Bronchial epithelial cell (primary cell): ENCODE results near the gene HEATR5B. TPM values are rescaled to one million over a fixed set of nuclear protein-coding genes. Genes with fewer than 3 reads are reported as not detected.
A peak's percentile ranks its signal among the peaks of the same experiment; 100 is the strongest.

Experiments used
- DNase-seq: peaks from one replicate; pipeline ENCODE4 v3.0.0-alpha.2; 2010; ENCODE audit warnings: low read depth
- FAIRE-seq: peaks from 2 replicates; lab custom pipeline; 2011; peaks lifted over from hg19 to GRCh38; lab: Jason Lieb, UNC
- H3K27me3 ChIP-seq: 2 replicates; pipeline ENCODE4 v1.5.1; 2011; ENCODE audit warnings: low read length; ENCODE audit not compliant: control insufficient read depth, insufficient read depth
- H3K36me3 ChIP-seq: 2 replicates; pipeline ENCODE4 v1.5.1; 2011; ENCODE audit warnings: low read length; ENCODE audit not compliant: control insufficient read depth, insufficient read depth
- H3K4me3 ChIP-seq: 2 replicates; pipeline ENCODE4 v1.5.1; 2011; ENCODE audit warnings: mild to moderate bottlenecking, low read depth, low read length, control low read depth
- total RNA-seq: library from RNA; depleted of rRNA; stranded (reverse); fragments of >200 nt; gene quantifications from 2 replicates; pipeline ENCODE4 v1.2.1, GENCODE V29; 2014
- TF ChIP-seq, protein P1 (sequence below): IDR thresholded peaks from 2 replicates; pipeline ENCODE4 v1.5.1; 2011; ENCODE audit warnings: mild to moderate bottlenecking, moderate library complexity, low read length, control low read depth, inconsistent platforms; ENCODE audit not compliant: insufficient read depth, severe bottlenecking

Gene HEATR5B
- total RNA-seq, 1 donor from 2014 or later, result 23.4 TPM

DNA sequence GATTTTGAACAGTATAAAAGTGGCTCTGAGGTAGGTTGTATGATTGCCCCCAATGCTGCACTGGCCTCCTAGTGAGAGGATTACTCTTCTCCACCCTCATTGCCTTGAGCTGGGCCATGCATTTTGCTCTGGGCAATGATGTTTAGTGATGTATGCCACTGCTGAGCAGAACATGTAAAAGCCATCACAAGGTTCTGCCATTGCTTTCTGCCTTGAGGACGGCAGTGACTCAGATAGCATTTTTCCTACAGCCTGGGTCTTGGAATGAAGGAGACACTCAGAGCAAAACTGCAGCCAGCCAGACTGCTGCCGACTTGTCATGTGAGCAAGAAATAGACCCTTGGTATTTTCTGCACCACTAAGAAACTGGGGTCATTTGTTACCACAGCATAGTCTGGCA, 27.8 kb upstream of the HEATR5B start:
- peaks cover 1% of the 10 kb centered on the region for H3K36me3 ChIP-seq
- DNase-seq (no peak), FAIRE-seq (no peak)
- TF ChIP-seq, protein P1, sequence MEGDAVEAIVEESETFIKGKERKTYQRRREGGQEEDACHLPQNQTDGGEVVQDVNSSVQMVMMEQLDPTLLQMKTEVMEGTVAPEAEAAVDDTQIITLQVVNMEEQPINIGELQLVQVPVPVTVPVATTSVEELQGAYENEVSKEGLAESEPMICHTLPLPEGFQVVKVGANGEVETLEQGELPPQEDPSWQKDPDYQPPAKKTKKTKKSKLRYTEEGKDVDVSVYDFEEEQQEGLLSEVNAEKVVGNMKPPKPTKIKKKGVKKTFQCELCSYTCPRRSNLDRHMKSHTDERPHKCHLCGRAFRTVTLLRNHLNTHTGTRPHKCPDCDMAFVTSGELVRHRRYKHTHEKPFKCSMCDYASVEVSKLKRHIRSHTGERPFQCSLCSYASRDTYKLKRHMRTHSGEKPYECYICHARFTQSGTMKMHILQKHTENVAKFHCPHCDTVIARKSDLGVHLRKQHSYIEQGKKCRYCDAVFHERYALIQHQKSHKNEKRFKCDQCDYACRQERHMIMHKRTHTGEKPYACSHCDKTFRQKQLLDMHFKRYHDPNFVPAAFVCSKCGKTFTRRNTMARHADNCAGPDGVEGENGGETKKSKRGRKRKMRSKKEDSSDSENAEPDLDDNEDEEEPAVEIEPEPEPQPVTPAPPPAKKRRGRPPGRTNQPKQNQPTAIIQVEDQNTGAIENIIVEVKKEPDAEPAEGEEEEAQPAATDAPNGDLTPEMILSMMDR, result no peak
- H3K4me3 ChIP-seq, result no peak overlapping the region
- H3K27me3 ChIP-seq, result no peaks in the 10 kb centered on the region

DNA sequence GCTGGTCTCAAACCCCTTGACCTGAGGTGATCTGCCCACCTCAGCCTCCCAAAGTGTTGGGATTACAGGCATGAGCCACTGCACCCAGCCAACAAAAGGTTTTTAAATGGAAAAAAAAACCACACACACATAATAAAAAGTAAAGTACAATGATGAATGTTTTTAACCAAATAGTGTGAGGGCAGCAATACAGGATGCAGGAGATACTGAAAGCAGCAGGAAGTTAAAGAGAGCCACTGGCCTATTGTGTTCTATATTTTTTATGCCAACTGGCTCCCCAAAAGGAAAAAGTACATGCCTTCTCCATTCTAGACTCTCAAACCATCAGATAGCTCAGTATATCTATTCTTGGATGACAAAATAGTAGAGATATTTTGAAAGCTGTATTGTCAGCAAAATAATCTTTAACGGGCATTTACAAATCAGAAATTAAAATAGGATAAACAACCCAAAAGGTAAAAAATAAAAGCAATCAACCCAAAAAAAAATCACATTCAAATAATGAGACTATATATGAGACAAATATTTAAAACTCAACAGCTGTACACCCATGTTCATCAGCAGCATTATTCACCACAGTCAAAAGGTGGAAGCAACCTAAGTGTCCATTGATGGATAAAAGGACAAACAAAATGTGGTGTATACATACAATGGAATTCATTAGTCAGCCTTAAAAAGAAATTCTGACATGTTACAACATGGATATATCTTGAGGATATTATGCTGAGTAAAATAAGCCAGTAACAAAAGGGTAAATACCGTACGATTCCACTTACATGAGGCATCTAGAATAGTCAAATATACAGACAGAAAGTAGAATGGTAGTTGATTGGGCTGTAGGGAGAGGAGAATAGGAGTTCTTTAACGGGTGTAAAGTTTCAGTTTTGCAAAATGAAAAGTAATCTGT, 26.4 kb upstream of the HEATR5B start:
- Histone ChIP-seq H3K36me3 (peaks cover 1% of the 10 kb centered on the region), H3K27me3 (no peaks in the 10 kb centered on the region), H3K4me3 (no peak overlapping the region)
- TF ChIP-seq, protein P1, result no peak
- DNase-seq, result peak; percentile 99
- FAIRE-seq, result no peak

DNA sequence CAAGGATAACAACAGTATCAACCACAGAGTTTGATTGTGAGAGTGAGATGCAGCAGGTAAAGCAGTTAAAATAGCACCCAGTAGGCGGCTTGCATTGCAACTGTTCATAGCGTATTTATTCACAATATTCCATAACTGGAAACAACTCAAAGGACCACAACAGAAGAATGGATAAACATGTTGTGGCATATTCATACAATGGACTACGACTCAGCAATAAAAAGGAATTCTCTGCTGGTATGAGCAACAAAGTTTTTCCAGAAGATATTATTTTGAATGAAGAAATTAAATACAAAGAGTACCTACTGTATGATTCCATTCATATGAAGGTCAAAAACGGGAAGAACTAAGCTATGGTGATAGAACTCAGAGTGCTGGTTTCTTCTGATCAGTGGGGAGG, 25.4 kb upstream of the HEATR5B start:
- DNase-seq (peak; percentile 36), FAIRE-seq (no peak)
- TF ChIP-seq, protein P1, result no peak
- no peak overlapping the region for H3K4me3 ChIP-seq
- H3K36me3 ChIP-seq, result peaks cover 1% of the 10 kb centered on the region
- H3K27me3 ChIP-seq, result no peaks in the 10 kb centered on the region

DNA sequence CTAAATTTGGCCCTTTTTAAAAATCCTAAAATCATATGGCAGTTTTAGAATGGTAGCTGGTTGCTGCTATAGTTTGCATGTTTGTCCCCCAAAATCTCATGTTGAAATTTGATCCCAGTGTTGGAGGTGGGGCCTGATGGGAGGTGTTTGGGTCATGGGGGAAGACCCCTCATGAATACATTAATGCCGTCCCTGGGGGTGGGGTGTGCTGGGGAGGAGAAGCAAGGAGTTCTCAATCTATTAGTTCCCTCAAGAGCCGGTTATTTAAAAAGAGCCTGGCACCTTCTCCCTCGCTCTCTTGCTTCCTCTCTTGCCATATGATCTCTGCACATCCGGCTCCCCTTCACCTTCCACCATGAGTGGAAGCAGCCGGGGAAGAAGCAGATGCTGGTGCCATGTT, 21.0 kb upstream of the HEATR5B start:
- Histone ChIP-seq H3K4me3 (no peak overlapping the region), H3K36me3 (peaks cover 1% of the 10 kb centered on the region), H3K27me3 (no peaks in the 10 kb centered on the region)
- TF ChIP-seq, protein P1, result no peak
- FAIRE-seq (no peak), DNase-seq (no peak)

DNA sequence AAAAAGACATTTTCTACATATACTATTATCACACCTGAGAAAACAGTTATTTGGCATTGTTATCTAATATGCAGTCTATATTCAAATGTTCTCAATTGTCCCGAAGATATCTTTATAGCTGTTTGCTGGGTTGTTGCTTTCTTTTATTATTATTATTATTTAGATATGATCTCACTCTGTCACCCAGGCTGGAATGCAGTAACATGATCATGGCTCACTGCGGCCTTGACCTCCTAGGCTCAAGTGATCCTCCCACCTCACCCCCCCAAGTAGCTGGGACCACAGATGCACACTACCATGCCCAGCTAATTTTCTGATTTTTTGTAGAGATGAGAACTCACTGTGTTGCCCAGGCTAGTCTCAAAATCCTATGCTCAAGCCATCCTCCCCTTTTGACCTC, 20.0 kb upstream of the HEATR5B start:
- DNase-seq (no peak), FAIRE-seq (no peak)
- Histone ChIP-seq H3K4me3 (no peak overlapping the region), H3K27me3 (no peaks in the 10 kb centered on the region), H3K36me3 (peaks cover 1% of the 10 kb centered on the region)
- TF ChIP-seq, protein P1, result no peak

DNA sequence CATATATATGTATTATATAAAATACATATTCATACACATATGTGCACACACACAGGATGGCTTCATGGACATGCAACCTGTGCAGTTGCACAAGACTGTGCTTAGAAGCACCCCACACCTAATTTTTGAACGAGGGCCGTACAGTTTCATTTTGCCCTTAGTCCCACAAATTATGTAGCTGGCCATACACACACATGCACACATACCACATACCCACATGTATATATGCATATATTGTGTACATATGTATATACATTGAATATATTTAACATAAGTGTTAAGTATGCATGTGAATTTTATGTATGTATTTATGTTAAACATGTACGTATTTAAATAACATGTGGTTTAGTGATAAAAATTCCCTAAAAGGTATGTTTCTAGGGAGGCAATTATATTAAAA, 18.4 kb upstream of the HEATR5B start:
- TF ChIP-seq, protein P1, result no peak
- FAIRE-seq (no peak), DNase-seq (no peak)
- no peak overlapping the region for H3K4me3 ChIP-seq
- no peaks in the 10 kb centered on the region for H3K27me3 ChIP-seq
- H3K36me3 ChIP-seq, result peaks cover under 1% of the 10 kb centered on the region
